A673 (cell line): Measurements from ENCODE around the gene LDHAL6B. TPM values are rescaled to one million over a fixed set of nuclear protein-coding genes. Genes with fewer than 3 reads are reported as not detected.

Experiments
- BruUV-seq: library from RNA; stranded (reverse); fragments of 400-500 nt; replicated peaks from 2 replicates; lab custom pipeline; 2021; lab: Mats Ljungman, UMichigan
- CTCF ChIA-PET: fragments of 300-600 bp; sonication (Branson Sonifier 250); formaldehyde crosslinking; loops from one replicate; lab custom pipeline; 2022; ENCODE audit warnings: antibody characterized with exemption; lab: Charles Lee
- POLR2A ChIA-PET: fragments of 300-600 bp; sonication (Branson Sonifier 250); formaldehyde crosslinking; loops from one replicate; lab custom pipeline; 2022; ENCODE audit warnings: antibody characterized with exemption; ENCODE audit not compliant: low non-redundant PET; lab: Charles Lee
- DNase-seq: peaks from one replicate; pipeline ENCODE4 v3.0.0-alpha.2; 2015; ENCODE audit warnings: low spot score
- H3K27ac ChIP-seq: fragments of 200-600 bp; sonication (generic); 2 replicates; pipeline ENCODE4 v1.5.1; 2016; ENCODE audit warnings: mixed run types, low read depth, mild to moderate bottlenecking, mixed read lengths, antibody characterized with exemption, low read length; ENCODE audit not compliant: poor library complexity, severe bottlenecking
- H3K27me3 ChIP-seq: fragments of 200-600 bp; sonication (generic); replicated peaks from 2 replicates; pipeline ENCODE4 v1.6.1; 2017; ENCODE audit warnings: mixed run types, low read depth, mild to moderate bottlenecking, mixed read lengths, antibody characterized with exemption, low read length; ENCODE audit not compliant: insufficient read depth, poor library complexity
- H3K36me3 ChIP-seq: fragments of 200-600 bp; sonication (generic); 2 replicates; pipeline ENCODE4 v1.6.1; 2016; ENCODE audit warnings: mixed run types, mild to moderate bottlenecking, mixed read lengths, antibody characterized with exemption, low read length; ENCODE audit not compliant: insufficient read depth, poor library complexity, severe bottlenecking
- H3K4me1 ChIP-seq: fragments of 200-600 bp; sonication (generic); 2 replicates; pipeline ENCODE4 v1.6.1; 2017; ENCODE audit warnings: mixed run types, mild to moderate bottlenecking, mixed read lengths, antibody characterized with exemption, low read length; ENCODE audit not compliant: insufficient read depth, poor library complexity, severe bottlenecking
- H3K4me3 ChIP-seq: fragments of 200-600 bp; sonication (generic); 2 replicates; pipeline ENCODE4 v1.5.1; 2016; ENCODE audit warnings: low read depth, mixed run types, mild to moderate bottlenecking, mixed read lengths, low read length; ENCODE audit not compliant: poor library complexity, severe bottlenecking
- H3K9me3 ChIP-seq: fragments of 200-600 bp; sonication (generic); 2 replicates; pipeline ENCODE4 v1.6.1; 2016; ENCODE audit warnings: mixed run types, low read depth, mild to moderate bottlenecking, mixed read lengths, antibody characterized with exemption, low read length; ENCODE audit not compliant: poor library complexity, severe bottlenecking
- EZH2 ChIP-seq: fragments of 200-600 bp; sonication (generic); IDR thresholded peaks from 2 replicates; pipeline ENCODE4 v1.6.1; 2017; ENCODE audit warnings: borderline replicate concordance, low read depth, mild to moderate bottlenecking, mixed read lengths, antibody characterized with exemption, low read length; ENCODE audit not compliant: poor library complexity, severe bottlenecking
- intact Hi-C: fragments of 100-400 bp; cut with micrococcal nuclease; formaldehyde crosslinking; loops from one replicate; pipeline ENCODE4 v1.10.0; 2022; ENCODE audit not compliant: unreplicated experiment
- total RNA-seq: library from RNA; stranded (reverse); gene quantifications from 2 replicates; pipeline ENCODE4 v1.2.3, GENCODE V29; 2021
- TF ChIP-seq, protein P1 (sequence below): fragments of 300-800, 200-600 bp; sonication (generic); conservative IDR thresholded peaks from 2 replicates; pipeline ENCODE4 v1.5.1; 2017; ENCODE audit warnings: low read depth, mild to moderate bottlenecking, antibody characterized with exemption, low read length, moderate library complexity, mixed read lengths

LDHAL6B gene
- total RNA-seq, 1 experiment from 2014 or later = not detected

DNA sequence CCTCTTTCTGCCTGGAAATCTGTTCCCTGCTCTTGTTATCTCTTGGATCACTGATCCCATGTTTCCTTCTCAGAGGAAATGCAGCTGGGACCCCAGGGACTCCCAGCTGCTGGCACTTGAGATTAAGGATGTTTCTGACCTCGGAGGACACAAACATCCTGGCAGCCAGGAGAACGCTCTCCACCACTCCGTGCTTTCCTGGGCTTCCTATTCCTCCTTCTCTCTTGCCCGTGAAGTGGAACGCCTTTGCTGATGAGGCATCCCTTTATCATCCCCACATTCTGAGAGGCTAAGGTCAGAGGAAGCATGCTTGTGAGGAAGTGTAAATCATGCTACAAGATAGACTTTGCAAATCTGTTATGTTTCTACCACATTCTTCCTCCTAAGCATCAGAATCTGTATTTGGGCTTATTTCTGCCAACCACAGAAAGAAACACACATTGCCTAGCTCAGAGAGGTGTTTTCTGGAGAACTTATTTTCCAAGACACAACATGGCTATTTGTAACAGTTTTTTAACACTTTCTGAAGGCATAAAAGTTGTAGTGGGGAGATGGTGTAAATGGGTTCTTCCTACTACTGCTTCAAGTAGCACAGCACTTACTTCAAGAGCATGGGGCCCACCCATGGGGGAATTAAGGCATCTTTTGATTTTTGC, 25.6 kb upstream of the LDHAL6B start:
- H3K9me3 ChIP-seq = peaks cover 8% of the 10 kb centered on the region
- no peaks in the 10 kb centered on the region for H3K36me3 ChIP-seq
- H3K27me3 ChIP-seq = no peaks in the 10 kb centered on the region
- DNase-seq = no peak
- H3K4me3 ChIP-seq = no peak overlapping the region
- intact Hi-C loops = no loop called here
- no peak overlapping the region for H3K27ac ChIP-seq
- H3K4me1 ChIP-seq = no peaks in the 10 kb centered on the region
- CTCF ChIA-PET = no interaction called here
- BruUV-seq = no TSS peak
- POLR2A ChIA-PET = no interaction called here
- TF ChIP-seq, protein P1, sequence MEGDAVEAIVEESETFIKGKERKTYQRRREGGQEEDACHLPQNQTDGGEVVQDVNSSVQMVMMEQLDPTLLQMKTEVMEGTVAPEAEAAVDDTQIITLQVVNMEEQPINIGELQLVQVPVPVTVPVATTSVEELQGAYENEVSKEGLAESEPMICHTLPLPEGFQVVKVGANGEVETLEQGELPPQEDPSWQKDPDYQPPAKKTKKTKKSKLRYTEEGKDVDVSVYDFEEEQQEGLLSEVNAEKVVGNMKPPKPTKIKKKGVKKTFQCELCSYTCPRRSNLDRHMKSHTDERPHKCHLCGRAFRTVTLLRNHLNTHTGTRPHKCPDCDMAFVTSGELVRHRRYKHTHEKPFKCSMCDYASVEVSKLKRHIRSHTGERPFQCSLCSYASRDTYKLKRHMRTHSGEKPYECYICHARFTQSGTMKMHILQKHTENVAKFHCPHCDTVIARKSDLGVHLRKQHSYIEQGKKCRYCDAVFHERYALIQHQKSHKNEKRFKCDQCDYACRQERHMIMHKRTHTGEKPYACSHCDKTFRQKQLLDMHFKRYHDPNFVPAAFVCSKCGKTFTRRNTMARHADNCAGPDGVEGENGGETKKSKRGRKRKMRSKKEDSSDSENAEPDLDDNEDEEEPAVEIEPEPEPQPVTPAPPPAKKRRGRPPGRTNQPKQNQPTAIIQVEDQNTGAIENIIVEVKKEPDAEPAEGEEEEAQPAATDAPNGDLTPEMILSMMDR = no peak
- no peak for TF ChIP-seq EZH2

DNA sequence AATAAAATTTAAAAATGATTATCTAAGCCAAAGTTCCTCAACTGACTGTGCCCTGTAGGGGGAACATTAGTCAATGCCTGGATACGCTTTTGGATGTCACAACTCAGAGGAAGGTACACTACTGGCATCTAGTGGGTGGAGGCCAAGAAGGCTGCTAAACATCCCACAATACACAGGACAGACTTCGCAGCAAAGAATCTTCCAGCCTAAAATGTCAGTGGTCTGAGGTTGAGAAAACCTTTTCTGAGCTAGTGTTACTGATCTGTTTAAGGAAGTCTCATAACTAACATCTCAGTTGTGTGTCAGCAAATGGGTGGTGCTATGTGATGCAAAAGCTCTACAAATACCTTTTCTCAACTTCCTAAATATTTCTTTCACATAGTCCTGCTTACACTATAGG, 20.9 kb upstream of the LDHAL6B start:
- no peak overlapping the region for H3K27ac ChIP-seq
- no peaks in the 10 kb centered on the region for H3K27me3 ChIP-seq
- H3K36me3 ChIP-seq = no peaks in the 10 kb centered on the region
- intact Hi-C loops = no loop called here
- no TSS peak for BruUV-seq
- no peak for TF ChIP-seq EZH2
- TF ChIP-seq, protein P1 = 0 out of 2 replicates have a peak, but pooled peaks have one; percentile 27
- peak; percentile 15 for DNase-seq
- no peak overlapping the region for H3K4me3 ChIP-seq
- no peaks in the 10 kb centered on the region for H3K4me1 ChIP-seq
- ChIA-PET CTCF (no interaction called here), POLR2A (no interaction called here)
- peaks cover 8% of the 10 kb centered on the region for H3K9me3 ChIP-seq

DNA sequence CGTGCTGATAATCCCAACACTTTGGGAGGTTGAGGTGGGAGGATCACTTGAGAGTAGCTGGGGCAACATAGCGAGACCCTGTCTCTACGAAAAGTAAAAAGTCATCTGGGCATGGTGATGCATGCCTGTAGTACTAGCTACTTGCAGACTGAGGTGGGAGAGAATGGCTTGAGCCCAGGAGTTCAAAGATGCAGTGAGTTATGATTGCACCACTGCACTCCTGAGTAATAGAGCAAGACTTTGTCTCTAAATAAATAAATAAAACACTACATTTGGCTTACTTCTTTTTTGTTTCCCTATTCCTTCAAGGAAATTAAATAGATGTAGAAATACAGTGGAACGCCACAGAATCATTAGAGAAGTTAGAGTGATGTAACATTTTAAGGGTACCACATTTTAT, 20.1 kb upstream of the LDHAL6B start:
- ChIA-PET POLR2A (no interaction called here), CTCF (no interaction called here)
- TF ChIP-seq EZH2 = no peak
- TF ChIP-seq, protein P1 = no peak
- H3K27me3 ChIP-seq = no peaks in the 10 kb centered on the region
- H3K4me3 ChIP-seq = no peak overlapping the region
- no TSS peak for BruUV-seq
- H3K9me3 ChIP-seq = peaks cover 7% of the 10 kb centered on the region
- DNase-seq = no peak
- intact Hi-C loops = no loop called here
- no peaks in the 10 kb centered on the region for H3K36me3 ChIP-seq
- no peak overlapping the region for H3K27ac ChIP-seq
- H3K4me1 ChIP-seq = no peaks in the 10 kb centered on the region
